ENCODE measurements around the gene CLSTN2. TPM values are rescaled to one million over a fixed set of nuclear protein-coding genes. Genes with fewer than 3 reads are reported as not detected.

Gene CLSTN2
- total and polyA plus RNA-seq, 2 experiments from 2014 or later = 23.0 to 27.0 TPM

DNA sequence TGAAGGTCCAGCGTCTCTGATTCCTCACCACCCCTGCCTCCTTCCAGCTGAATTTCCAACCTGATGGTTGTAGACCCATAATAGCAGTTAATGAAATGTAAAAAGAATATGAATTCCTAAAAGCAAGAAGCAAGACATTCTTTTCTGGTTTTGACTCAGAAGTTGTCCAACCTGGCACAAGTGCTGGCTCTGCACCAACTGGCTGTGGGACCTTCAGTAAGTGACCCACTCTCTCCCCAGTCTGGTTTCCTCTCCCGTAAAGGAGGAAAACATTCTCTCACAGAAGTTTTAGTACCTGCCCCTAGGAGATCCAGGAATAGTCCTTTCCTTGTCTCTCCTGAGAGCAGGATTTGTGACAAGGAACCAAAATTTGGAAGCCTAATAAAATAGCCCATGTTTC, 506.0 kb downstream of the CLSTN2 start:
- Histone ChIP-seq H2AFZ (no peak overlapping the region), H3K27me3 (no peaks in the 10 kb centered on the region), H4K20me1 (ENCODE audit: insufficient read depth, poor library complexity, severe bottlenecking) (no peaks in the 10 kb centered on the region), H3K4me1 (ENCODE audit: insufficient read depth) (no peaks in the 10 kb centered on the region), H3K79me2 (no peaks in the 10 kb centered on the region), H3K4me3 (no peak overlapping the region), H3K4me2 (no peak overlapping the region), H3K9me2 (replicated peaks; ENCODE audit: insufficient read depth) (no peaks in the 10 kb centered on the region), H3K36me3 (replicated peaks; ENCODE audit: insufficient read depth, low read depth) (no peaks in the 10 kb centered on the region), H3K9me3 (ENCODE audit: low read depth) (no peaks in the 10 kb centered on the region), H3K27ac (no peak overlapping the region)
- peak; percentile 35 for DNase-seq (ENCODE audit: low spot score)
- WGBS (ENCODE audit: low lambda C conversion rate, missing lambda C conversion rate) = 85% methylated on average over 2 of the region's 2 CpGs
- TF ChIP-seq EZH2 (IDR thresholded peaks at IDR 0.05; ENCODE audit: borderline replicate concordance) = no peak
- no peak for TF ChIP-seq CTCF (IDR thresholded peaks at IDR 0.05; ENCODE audit: poor library complexity)
- no peak for TF ChIP-seq EZH2phosphoT487 (IDR thresholded peaks at IDR 0.05; ENCODE audit: low read depth, severe bottlenecking, unreplicated experiment)

GRCh38 chr3:140442621-140443020, 507.6 kb downstream of the CLSTN2 start:
- TF ChIP-seq EZH2phosphoT487 (IDR thresholded peaks at IDR 0.05; ENCODE audit: low read depth, severe bottlenecking, unreplicated experiment) (no peak), CTCF (IDR thresholded peaks at IDR 0.05; ENCODE audit: poor library complexity) (no peak), EZH2 (IDR thresholded peaks at IDR 0.05; ENCODE audit: borderline replicate concordance) (no peak)

DNA sequence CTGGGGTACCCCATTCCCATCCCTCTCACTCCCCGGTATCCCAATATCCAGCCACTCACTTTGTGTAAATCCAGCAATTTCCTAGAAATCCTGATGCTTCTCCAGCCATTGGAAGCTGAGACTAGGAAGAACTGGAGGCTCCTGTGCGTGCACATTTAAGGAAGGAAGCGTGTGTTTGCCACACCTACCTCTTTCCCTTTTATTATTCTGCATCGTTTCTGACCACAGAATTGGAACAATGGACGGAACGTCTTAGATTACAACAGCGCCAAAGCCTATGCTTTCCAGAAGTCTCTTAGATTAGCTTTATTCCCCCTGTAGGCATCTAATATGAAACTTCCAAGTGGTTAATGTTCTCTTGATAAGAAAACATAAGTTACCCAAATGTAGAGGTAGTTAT, 508.1 kb downstream of the CLSTN2 start:
- no peaks in the 10 kb centered on the region for H3K79me2 ChIP-seq
- TF ChIP-seq EZH2phosphoT487 (IDR thresholded peaks at IDR 0.05; ENCODE audit: low read depth, severe bottlenecking, unreplicated experiment) = no peak
- TF ChIP-seq CTCF (IDR thresholded peaks at IDR 0.05; ENCODE audit: poor library complexity) = no peak
- TF ChIP-seq EZH2 (IDR thresholded peaks at IDR 0.05; ENCODE audit: borderline replicate concordance) = no peak
- H3K4me3 ChIP-seq = no peak overlapping the region
- H3K4me2 ChIP-seq = no peak overlapping the region
- H4K20me1 ChIP-seq (ENCODE audit: insufficient read depth, poor library complexity, severe bottlenecking) = no peaks in the 10 kb centered on the region
- H3K9me2 ChIP-seq (replicated peaks; ENCODE audit: insufficient read depth) = no peaks in the 10 kb centered on the region
- DNase-seq (ENCODE audit: low spot score) = no peak
- H3K27me3 ChIP-seq = no peaks in the 10 kb centered on the region
- WGBS (ENCODE audit: low lambda C conversion rate, missing lambda C conversion rate) = 81% methylated on average over 7 of the region's 7 CpGs
- no peaks in the 10 kb centered on the region for H3K36me3 ChIP-seq (replicated peaks; ENCODE audit: insufficient read depth, low read depth)
- no peaks in the 10 kb centered on the region for H3K4me1 ChIP-seq (ENCODE audit: insufficient read depth)
- no peak overlapping the region for H2AFZ ChIP-seq
- no peaks in the 10 kb centered on the region for H3K9me3 ChIP-seq (ENCODE audit: low read depth)
- H3K27ac ChIP-seq = no peak overlapping the region

More at GRCh38 chr3:140442621-140443020, 507.6 kb downstream of the CLSTN2 start:
- no peak for DNase-seq (ENCODE audit: low spot score)
- H3K9me2 ChIP-seq (replicated peaks; ENCODE audit: insufficient read depth) = no peaks in the 10 kb centered on the region
- no peak overlapping the region for H3K4me2 ChIP-seq
- no peaks in the 10 kb centered on the region for H3K4me1 ChIP-seq (ENCODE audit: insufficient read depth)
- 86% methylated on average over 2 of the region's 2 CpGs for WGBS (ENCODE audit: low lambda C conversion rate, missing lambda C conversion rate)
- no peaks in the 10 kb centered on the region for H3K9me3 ChIP-seq (ENCODE audit: low read depth)
- H4K20me1 ChIP-seq (ENCODE audit: insufficient read depth, poor library complexity, severe bottlenecking) = no peaks in the 10 kb centered on the region
- H3K36me3 ChIP-seq (replicated peaks; ENCODE audit: insufficient read depth, low read depth) = no peaks in the 10 kb centered on the region
- H3K79me2 ChIP-seq = no peaks in the 10 kb centered on the region
- no peak overlapping the region for H2AFZ ChIP-seq
- H3K27ac ChIP-seq = no peak overlapping the region
- no peak overlapping the region for H3K4me3 ChIP-seq
- no peaks in the 10 kb centered on the region for H3K27me3 ChIP-seq

DNA sequence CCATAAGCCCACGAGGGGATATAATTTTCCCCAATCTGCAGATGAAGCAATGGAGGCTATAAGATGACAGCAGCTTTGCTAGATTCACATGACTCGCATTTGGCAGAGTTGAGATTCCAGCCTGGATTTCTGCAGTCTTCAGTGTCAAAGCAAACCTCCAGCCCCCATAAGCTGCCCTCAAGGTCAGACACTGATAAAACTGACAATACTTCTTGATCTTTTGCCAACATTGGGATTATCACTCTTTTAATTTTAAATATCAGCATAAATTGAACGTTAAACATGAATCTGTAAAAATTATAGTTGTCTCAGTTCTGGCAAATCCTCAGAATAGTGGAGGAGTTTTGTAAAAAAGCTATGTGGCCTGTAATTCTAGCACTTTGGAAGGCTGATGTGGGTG, 508.8 kb downstream of the CLSTN2 start:
- Histone ChIP-seq H3K4me1 (ENCODE audit: insufficient read depth) (peaks cover 4% of the 10 kb centered on the region), H3K36me3 (replicated peaks; ENCODE audit: insufficient read depth, low read depth) (no peaks in the 10 kb centered on the region), H3K27ac (no peak overlapping the region), H3K4me2 (no peak overlapping the region), H3K4me3 (no peak overlapping the region), H4K20me1 (ENCODE audit: insufficient read depth, poor library complexity, severe bottlenecking) (no peaks in the 10 kb centered on the region), H3K27me3 (no peaks in the 10 kb centered on the region), H3K9me2 (replicated peaks; ENCODE audit: insufficient read depth) (no peaks in the 10 kb centered on the region), H2AFZ (no peak overlapping the region), H3K9me3 (ENCODE audit: low read depth) (no peaks in the 10 kb centered on the region), H3K79me2 (no peaks in the 10 kb centered on the region)
- no peak for TF ChIP-seq EZH2 (IDR thresholded peaks at IDR 0.05; ENCODE audit: borderline replicate concordance)
- no peak for TF ChIP-seq EZH2phosphoT487 (IDR thresholded peaks at IDR 0.05; ENCODE audit: low read depth, severe bottlenecking, unreplicated experiment)
- no peak for TF ChIP-seq CTCF (IDR thresholded peaks at IDR 0.05; ENCODE audit: poor library complexity)
- no peak for DNase-seq (ENCODE audit: low spot score)
- 58% methylated on average over 3 of the region's 3 CpGs for WGBS (ENCODE audit: low lambda C conversion rate, missing lambda C conversion rate)

Measured in hepatocyte (in vitro differentiated cells).